Transverse colon (tissue), 4 donors: ENCODE data around the gene LRRN3. TPM values are rescaled to one million over a fixed set of nuclear protein-coding genes. Genes with fewer than 3 reads are reported as not detected.

ENCODE experiments used
- DNase-seq: peaks from one replicate; pipeline ENCODE4 v3.0.0-alpha.2; 2019
- H3K27ac ChIP-seq, 4 donors: fragments of 200-600 bp; sonication (generic); 2 replicates each; pipeline ENCODE4 v1.5.1; 2016 to 2018; ENCODE audit warnings: inconsistent platforms in 4 of 4
- H3K27me3 ChIP-seq: fragments of 200-600 bp; sonication (generic); 2 replicates; pipeline ENCODE4 v1.5.1; 2017; ENCODE audit warnings: inconsistent platforms
- H3K36me3 ChIP-seq, 4 donors: fragments of 200-600 bp; sonication (generic); 2 replicates each; pipeline ENCODE4 v1.5.1; 2017 to 2019; ENCODE audit warnings: inconsistent platforms in 4 of 4
- H3K4me1 ChIP-seq, 4 donors: fragments of 200-600 bp; sonication (generic); 2 replicates each; pipeline ENCODE4 v1.5.1; 2017 to 2020; ENCODE audit warnings: inconsistent platforms in 4 of 4
- H3K4me3 ChIP-seq, 4 donors: fragments of 200-600 bp; sonication (generic); 1 replicate in 1 of 4; 2 replicates in 3 of 4; pipeline versions ENCODE4 v1.5.1 to v1.6.1; 2017 to 2019; ENCODE audit warnings: inconsistent platforms in 4 of 4
- H3K9me3 ChIP-seq, 2 donors: fragments of 200-600 bp; sonication (generic); 2 replicates each; pipeline ENCODE4 v1.5.1; 2017 to 2019; ENCODE audit warnings: inconsistent platforms in 2 of 2
- CTCF ChIP-seq, 5 experiments: fragments of 200-600 bp in 3 of 5; fragments of 450-650 bp in 2 of 5; sonication (generic) in 3 of 5; IDR thresholded peaks; 1 replicate in 2 of 5; 2 replicates in 3 of 5; pipeline ENCODE4 v1.5.1; 2016 to 2017; ENCODE audit warnings: antibody characterized with exemption in 5 of 5, inconsistent platforms in 3 of 5, mild to moderate bottlenecking in 2 of 5, moderate library complexity in 1 of 5
- EP300 ChIP-seq: sonication (generic); formaldehyde crosslinking; IDR thresholded peaks from one replicate; pipeline ENCODE4 v1.6.1; 2017; ENCODE audit warnings: antibody characterized with exemption, low read depth
- POLR2A ChIP-seq: fragments of 450-650 bp; IDR thresholded peaks from one replicate; pipeline ENCODE4 v1.6.1; 2016; ENCODE audit warnings: antibody characterized with exemption, mild to moderate bottlenecking, moderate library complexity
- POLR2AphosphoS5 ChIP-seq, 3 donors: sonication (generic); formaldehyde crosslinking; IDR thresholded peaks; one replicate each; pipeline ENCODE4 v1.6.1; 2016; ENCODE audit warnings: antibody characterized with exemption in 3 of 3
- WGBS, 2 donors: methylation state at CpG; one replicate each; pipeline ENCODE4 v1.1.5; 2018; ENCODE audit warnings: low coverage in 1 of 2; 5-methylcytosine and 5-hydroxymethylcytosine counted together
- in situ Hi-C, 4 donors: fragments of 200-750 bp; cut with MboI; loops; one replicate each; pipeline versions ENCODE4 v1.15.0 to v1.15.1; 2017; ENCODE audit warnings: low sequenced_read_pairs in 3 of 4, low pct_ligation_motif_present in 1 of 4, low pct_unique_long_range_greater_than_20kb in 1 of 4
- intact Hi-C: fragments of 100-400 bp; cut with DNase I; formaldehyde crosslinking; loops from one replicate; pipeline ENCODE4 v1.15.1; 2023; ENCODE audit warnings: low total_unique reads
- total RNA-seq, 4 donors: library from RNA; depleted of rRNA; stranded (reverse); fragments of >200 nt; gene quantifications; one replicate each; pipeline ENCODE4 v1.1.0, GENCODE V29; 2016

LRRN3 gene
- total RNA-seq, 4 donors from 2014 or later, result 0.27 to 0.32 TPM; not detected in 2

GRCh38 chr7:111045449-111045848 lies 45.5 kb upstream of the LRRN3 start:
- TF ChIP-seq POLR2A (no peak), EP300 (no peak), POLR2AphosphoS5 (IDR thresholded peaks at IDR 0.05) (no peak), CTCF (IDR thresholded peaks at IDR 0.05) (no peak)
- in situ Hi-C loops, result no loop called here

GRCh38 chr7:111047595-111047994 lies 43.3 kb upstream of the LRRN3 start:
- no peaks in the 10 kb centered on the region for H3K4me1 ChIP-seq
- TF ChIP-seq POLR2A, result no peak
- TF ChIP-seq CTCF (IDR thresholded peaks at IDR 0.05), result no peak
- TF ChIP-seq POLR2AphosphoS5 (IDR thresholded peaks at IDR 0.05), result no peak
- TF ChIP-seq EP300, result no peak
- no peak for DNase-seq
- H3K27ac ChIP-seq, result no peak overlapping the region
- intact Hi-C loops, result no loop called here
- H3K4me3 ChIP-seq, result no peak overlapping the region
- no peaks in the 10 kb centered on the region for H3K9me3 ChIP-seq
- in situ Hi-C loops, result no loop called here
- WGBS, 2 donors, result 95% methylated on average over 2 to 4 of the region's 4 CpGs
- H3K27me3 ChIP-seq, result no peaks in the 10 kb centered on the region
- no peaks in the 10 kb centered on the region for H3K36me3 ChIP-seq

More at GRCh38 chr7:111045449-111045848, 45.5 kb upstream of the LRRN3 start:
- Histone ChIP-seq H3K9me3 (no peaks in the 10 kb centered on the region), H3K27ac (no peak overlapping the region), H3K27me3 (no peaks in the 10 kb centered on the region), H3K4me1 (no peaks in the 10 kb centered on the region), H3K36me3 (no peaks in the 10 kb centered on the region), H3K4me3 (no peak overlapping the region)
- intact Hi-C loops, result no loop called here
- no peak for DNase-seq

- WGBS, 2 donors, result 74 to 91% methylated on average over 7 of the region's 7 CpGs
- no peaks in the 10 kb centered on the region for H3K9me3 ChIP-seq
- in situ Hi-C loops (no loop called here), intact Hi-C loops (no loop called here)
- no peaks in the 10 kb centered on the region for H3K36me3 ChIP-seq
- no peak overlapping the region for H3K27ac ChIP-seq
- H3K27me3 ChIP-seq, result no peaks in the 10 kb centered on the region
- no peak overlapping the region for H3K4me3 ChIP-seq
- DNase-seq, result no peak
- no peak for TF ChIP-seq POLR2AphosphoS5 (IDR thresholded peaks at IDR 0.05)
- TF ChIP-seq POLR2A, result no peak
- TF ChIP-seq EP300, result no peak
- no peak for TF ChIP-seq CTCF (IDR thresholded peaks at IDR 0.05)
- H3K4me1 ChIP-seq, result no peaks in the 10 kb centered on the region
Observed at GRCh38 chr7:111049971-111050680, 40.8 kb upstream of the LRRN3 start.

GRCh38 chr7:111050875-111051416 lies 40.0 kb upstream of the LRRN3 start:
- Histone ChIP-seq H3K36me3 (no peaks in the 10 kb centered on the region), H3K27ac (no peak overlapping the region), H3K27me3 (no peaks in the 10 kb centered on the region), H3K9me3 (no peaks in the 10 kb centered on the region), H3K4me3 (no peak overlapping the region), H3K4me1 (no peaks in the 10 kb centered on the region)
- in situ Hi-C loops (no loop called here), intact Hi-C loops (no loop called here)
- TF ChIP-seq CTCF (IDR thresholded peaks at IDR 0.05), result no peak
- TF ChIP-seq EP300, result no peak
- TF ChIP-seq POLR2AphosphoS5 (IDR thresholded peaks at IDR 0.05), result no peak
- no peak for TF ChIP-seq POLR2A
- 75 to 84% methylated on average over 2 of the region's 2 CpGs for WGBS, 2 donors
- DNase-seq, result no peak
